ENCODE measurements around the gene CCDC177. TPM values are rescaled to one million over a fixed set of nuclear protein-coding genes. Genes with fewer than 3 reads are reported as not detected.
"Not testable (repeated sequence)": the region's sequence is repeated elsewhere in the genome, so short reads cannot be mapped to it uniquely, and the experiment has no call there.

CCDC177 gene
- polyA plus RNA-seq, 1 donor (not counting 4 experiments of a cell fraction or from before 2014, with no cell fraction given): not detected

- FAIRE-seq (no peak), DNase-seq (ENCODE audit: low read depth, low spot score) (no peak)
- no peaks in the 10 kb centered on the region for H3K79me2 ChIP-seq (ENCODE audit: control insufficient read depth, insufficient read depth, low read length)
- no peak overlapping the region for H2AFZ ChIP-seq (ENCODE audit: control insufficient read depth, low read length)
- no peaks in the 10 kb centered on the region for H4K20me1 ChIP-seq (ENCODE audit: control insufficient read depth, extremely low read depth, insufficient read depth, low read length)
- dilution Hi-C loops (cut with MboI; ENCODE audit: extremely low pct_ligation_motif_present, low sequenced_read_pairs): no loop called here
- H3K9ac ChIP-seq (ENCODE audit: control insufficient read depth, extremely low read depth, insufficient read depth, low read length): no peak overlapping the region
- no peaks in the 10 kb centered on the region for H3K9me1 ChIP-seq (ENCODE audit: control insufficient read depth, extremely low read depth, insufficient read depth, low read length)
- H3K9me3 ChIP-seq (ENCODE audit: control insufficient read depth, low read depth, low read length): no peaks in the 10 kb centered on the region
- H3K27ac ChIP-seq (ENCODE audit: control insufficient read depth, insufficient read depth, low read length): no peak overlapping the region
- no peak for TF ChIP-seq EZH2 (IDR thresholded peaks at IDR 0.05; ENCODE audit: low read length)
- TF ChIP-seq, protein P1, sequence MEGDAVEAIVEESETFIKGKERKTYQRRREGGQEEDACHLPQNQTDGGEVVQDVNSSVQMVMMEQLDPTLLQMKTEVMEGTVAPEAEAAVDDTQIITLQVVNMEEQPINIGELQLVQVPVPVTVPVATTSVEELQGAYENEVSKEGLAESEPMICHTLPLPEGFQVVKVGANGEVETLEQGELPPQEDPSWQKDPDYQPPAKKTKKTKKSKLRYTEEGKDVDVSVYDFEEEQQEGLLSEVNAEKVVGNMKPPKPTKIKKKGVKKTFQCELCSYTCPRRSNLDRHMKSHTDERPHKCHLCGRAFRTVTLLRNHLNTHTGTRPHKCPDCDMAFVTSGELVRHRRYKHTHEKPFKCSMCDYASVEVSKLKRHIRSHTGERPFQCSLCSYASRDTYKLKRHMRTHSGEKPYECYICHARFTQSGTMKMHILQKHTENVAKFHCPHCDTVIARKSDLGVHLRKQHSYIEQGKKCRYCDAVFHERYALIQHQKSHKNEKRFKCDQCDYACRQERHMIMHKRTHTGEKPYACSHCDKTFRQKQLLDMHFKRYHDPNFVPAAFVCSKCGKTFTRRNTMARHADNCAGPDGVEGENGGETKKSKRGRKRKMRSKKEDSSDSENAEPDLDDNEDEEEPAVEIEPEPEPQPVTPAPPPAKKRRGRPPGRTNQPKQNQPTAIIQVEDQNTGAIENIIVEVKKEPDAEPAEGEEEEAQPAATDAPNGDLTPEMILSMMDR (optimal IDR thresholded peaks at IDR 0.05 in 1 of 3, IDR thresholded peaks at IDR 0.05 in 1 of 3, conservative IDR thresholded peaks at IDR 0.05 in 1 of 3; ENCODE audit: extremely low read depth in 1 of 3, insufficient read depth in 2 of 3, low read length in 3 of 3): no peak
- H3K27me3 ChIP-seq (ENCODE audit: control insufficient read depth, extremely low read depth, insufficient read depth, low read length): no peaks in the 10 kb centered on the region
- no peak overlapping the region for H3K4me3 ChIP-seq (ENCODE audit: control insufficient read depth in 2 of 3, extremely low read depth in 1 of 3, insufficient read depth in 2 of 3, low read depth in 1 of 3, low read length in 3 of 3)
- H3K4me1 ChIP-seq (ENCODE audit: control insufficient read depth, extremely low read depth, insufficient read depth, low read length): no peaks in the 10 kb centered on the region
- H3K36me3 ChIP-seq (ENCODE audit: control insufficient read depth in 2 of 2, extremely low read depth in 1 of 2, insufficient read depth in 2 of 2, low read length in 2 of 2): no peaks in the 10 kb centered on the region
- no peak overlapping the region for H3K4me2 ChIP-seq (ENCODE audit: control insufficient read depth, extremely low read depth, insufficient read depth, low read depth, low read length)
Measured at GRCh38 chr14:69600304-69600891, 25.7 kb upstream of the CCDC177 start.

DNA sequence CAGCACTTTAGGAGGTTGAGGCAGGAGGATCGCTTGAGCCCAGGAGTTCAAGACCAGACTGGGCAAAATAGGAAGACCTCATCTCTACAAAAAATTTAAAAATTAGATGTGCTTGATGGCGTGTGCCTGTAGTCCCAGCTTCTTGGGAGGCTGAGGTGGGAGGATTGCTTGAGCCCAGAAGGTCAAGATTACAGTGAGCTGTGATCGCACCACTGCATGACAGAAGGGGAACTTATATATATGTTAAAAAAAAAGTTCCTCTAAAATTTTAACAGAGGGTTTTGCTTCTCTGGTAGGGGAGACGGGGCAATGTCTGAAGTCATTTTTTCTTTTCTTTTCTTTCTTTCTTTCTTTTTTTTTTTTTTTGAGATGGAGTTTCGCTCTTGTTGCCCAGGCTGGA, 24.8 kb upstream of the CCDC177 start:
- H3K4me1 ChIP-seq (ENCODE audit: control insufficient read depth, extremely low read depth, insufficient read depth, low read length); H3K79me2 ChIP-seq (ENCODE audit: control insufficient read depth, insufficient read depth, low read length); dilution Hi-C loops (cut with MboI; ENCODE audit: extremely low pct_ligation_motif_present, low sequenced_read_pairs); H3K4me2 ChIP-seq (ENCODE audit: control insufficient read depth, extremely low read depth, insufficient read depth, low read depth, low read length); H3K27ac ChIP-seq (ENCODE audit: control insufficient read depth, insufficient read depth, low read length); H3K27me3 ChIP-seq (ENCODE audit: control insufficient read depth, extremely low read depth, insufficient read depth, low read length); H3K4me3 ChIP-seq (ENCODE audit: control insufficient read depth in 2 of 3, extremely low read depth in 1 of 3, insufficient read depth in 2 of 3, low read depth in 1 of 3, low read length in 3 of 3); FAIRE-seq; H3K9me1 ChIP-seq (ENCODE audit: control insufficient read depth, extremely low read depth, insufficient read depth, low read length); H3K9me3 ChIP-seq (ENCODE audit: control insufficient read depth, low read depth, low read length); H4K20me1 ChIP-seq (ENCODE audit: control insufficient read depth, extremely low read depth, insufficient read depth, low read length); DNase-seq (ENCODE audit: low read depth, low spot score); H3K36me3 ChIP-seq (ENCODE audit: control insufficient read depth in 2 of 2, extremely low read depth in 1 of 2, insufficient read depth in 2 of 2, low read length in 2 of 2); H3K9ac ChIP-seq (ENCODE audit: control insufficient read depth, extremely low read depth, insufficient read depth, low read length); H2AFZ ChIP-seq (ENCODE audit: control insufficient read depth, low read length): not testable (repeated sequence)

GRCh38 chr14:69595336-69595735, 20.7 kb upstream of the CCDC177 start:
- Histone ChIP-seq H3K9me3 (ENCODE audit: control insufficient read depth, low read depth, low read length) (no peaks in the 10 kb centered on the region), H3K36me3 (ENCODE audit: control insufficient read depth in 2 of 2, extremely low read depth in 1 of 2, insufficient read depth in 2 of 2, low read length in 2 of 2) (no peaks in the 10 kb centered on the region), H3K27ac (ENCODE audit: control insufficient read depth, insufficient read depth, low read length) (no peak overlapping the region), H3K4me1 (ENCODE audit: control insufficient read depth, extremely low read depth, insufficient read depth, low read length) (peaks cover 12% of the 10 kb centered on the region), H4K20me1 (ENCODE audit: control insufficient read depth, extremely low read depth, insufficient read depth, low read length) (no peaks in the 10 kb centered on the region), H3K27me3 (ENCODE audit: control insufficient read depth, extremely low read depth, insufficient read depth, low read length) (no peaks in the 10 kb centered on the region), H3K79me2 (ENCODE audit: control insufficient read depth, insufficient read depth, low read length) (no peaks in the 10 kb centered on the region), H3K4me3 (ENCODE audit: control insufficient read depth in 2 of 3, extremely low read depth in 1 of 3, insufficient read depth in 2 of 3, low read depth in 1 of 3, low read length in 3 of 3) (no peak overlapping the region), H3K4me2 (ENCODE audit: control insufficient read depth, extremely low read depth, insufficient read depth, low read depth, low read length) (no peak overlapping the region), H3K9ac (ENCODE audit: control insufficient read depth, extremely low read depth, insufficient read depth, low read length) (no peak overlapping the region), H3K9me1 (ENCODE audit: control insufficient read depth, extremely low read depth, insufficient read depth, low read length) (no peaks in the 10 kb centered on the region), H2AFZ (ENCODE audit: control insufficient read depth, low read length) (no peak overlapping the region)
- no peak for DNase-seq (ENCODE audit: low read depth, low spot score)
- TF ChIP-seq, protein P1 (optimal IDR thresholded peaks at IDR 0.05 in 1 of 3, IDR thresholded peaks at IDR 0.05 in 1 of 3, conservative IDR thresholded peaks at IDR 0.05 in 1 of 3; ENCODE audit: extremely low read depth in 1 of 3, insufficient read depth in 2 of 3, low read length in 3 of 3): no peak
- TF ChIP-seq EZH2 (IDR thresholded peaks at IDR 0.05; ENCODE audit: low read length): no peak
- no peak for FAIRE-seq
- dilution Hi-C loops (cut with MboI; ENCODE audit: extremely low pct_ligation_motif_present, low sequenced_read_pairs): no loop called here

Data from keratinocyte (primary cell).